Tongue (tissue), 2 donors: ENCODE data around the gene ADRB2. TPM values are rescaled to one million over a fixed set of nuclear protein-coding genes. Genes with fewer than 3 reads are reported as not detected.
"Not testable (repeated sequence)": the region's sequence is repeated elsewhere in the genome, so short reads cannot be mapped to it uniquely, and the experiment has no call there.

Experiments
- DNase-seq: peaks from one replicate; pipeline ENCODE4 v3.0.0-alpha.2; 2015
- total RNA-seq: library from RNA; depleted of rRNA; stranded (reverse); fragments of >200 nt; gene quantifications from one replicate; pipeline ENCODE4 v1.2.3, GENCODE V29; 2014

Gene ADRB2
- total RNA-seq, 1 donor from 2014 or later, result 20.9 TPM

- no peak for DNase-seq
Observed at GRCh38 chr5:148856009-148856367, 29.6 kb downstream of the ADRB2 start.

GRCh38 chr5:148856424-148856823 is 30.0 kb downstream of the ADRB2 start:
- no peak for DNase-seq

DNA sequence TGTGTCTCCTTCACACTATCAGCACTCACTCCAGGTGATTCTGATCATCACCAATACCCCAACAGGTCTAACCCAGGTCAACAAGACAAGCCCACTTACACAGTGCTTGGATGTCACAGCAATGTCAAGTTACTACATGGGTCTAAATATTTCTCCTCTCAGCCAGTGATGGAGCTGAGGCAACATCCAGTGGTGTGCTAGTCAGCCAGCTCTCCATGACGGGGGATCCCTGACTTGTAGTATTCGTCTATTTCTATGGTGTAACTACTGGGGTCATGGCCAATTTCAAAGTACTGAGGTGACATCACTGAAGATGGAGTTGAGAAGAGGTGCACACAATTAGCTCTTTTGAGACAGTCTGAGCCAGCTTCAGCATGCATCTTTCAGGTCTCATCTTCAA is 31.1 kb downstream of the ADRB2 start:
- no peak for DNase-seq

GRCh38 chr5:148858106-148858505 is 31.7 kb downstream of the ADRB2 start:
- DNase-seq, result no peak

GRCh38 chr5:148858547-148858946 is 32.1 kb downstream of the ADRB2 start:
- DNase-seq, result no peak

- no peak for DNase-seq
Observed at GRCh38 chr5:148859703-148860102, 33.3 kb downstream of the ADRB2 start.

- DNase-seq, result no peak
Observed at GRCh38 chr5:148860599-148860998, 34.2 kb downstream of the ADRB2 start.

DNA sequence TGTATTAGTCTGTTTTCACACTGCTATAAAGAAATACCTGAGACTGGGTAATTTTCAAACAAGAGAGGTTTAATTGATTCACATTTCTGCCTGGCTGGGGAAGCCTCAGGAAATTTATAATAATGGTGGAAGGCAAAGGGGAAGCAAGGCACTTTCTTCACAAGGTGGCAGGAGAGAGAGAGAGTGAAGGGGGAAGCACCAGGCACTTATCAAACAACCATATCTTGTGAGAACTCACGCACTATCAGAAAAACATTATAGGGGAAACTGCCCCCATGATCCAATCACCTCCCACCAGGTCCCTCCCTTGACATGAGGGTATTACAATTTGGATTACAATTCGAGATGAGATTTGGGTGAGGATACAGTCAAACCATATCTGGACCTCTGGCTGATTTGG is 34.7 kb downstream of the ADRB2 start:
- DNase-seq, result no peak

DNA sequence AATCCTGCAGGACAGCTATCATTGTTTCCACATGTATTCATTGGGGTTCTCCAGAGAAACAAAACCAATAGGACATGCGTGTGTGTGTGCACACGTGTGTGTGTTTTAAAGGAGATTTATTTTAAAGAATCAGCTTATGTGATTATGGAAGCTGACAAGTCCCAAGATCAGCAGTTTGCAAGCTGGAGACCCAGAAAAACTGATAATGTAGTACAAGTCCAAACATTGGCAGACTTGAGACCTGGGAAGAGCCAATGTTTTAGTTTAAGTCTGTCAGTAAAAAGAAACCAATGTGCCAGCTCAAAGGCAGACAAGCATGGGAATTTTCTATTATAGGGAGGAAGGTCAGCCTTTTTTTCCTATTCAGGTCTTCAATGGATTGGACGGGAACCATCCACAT is 35.3 kb downstream of the ADRB2 start:
- no peak for DNase-seq

DNA sequence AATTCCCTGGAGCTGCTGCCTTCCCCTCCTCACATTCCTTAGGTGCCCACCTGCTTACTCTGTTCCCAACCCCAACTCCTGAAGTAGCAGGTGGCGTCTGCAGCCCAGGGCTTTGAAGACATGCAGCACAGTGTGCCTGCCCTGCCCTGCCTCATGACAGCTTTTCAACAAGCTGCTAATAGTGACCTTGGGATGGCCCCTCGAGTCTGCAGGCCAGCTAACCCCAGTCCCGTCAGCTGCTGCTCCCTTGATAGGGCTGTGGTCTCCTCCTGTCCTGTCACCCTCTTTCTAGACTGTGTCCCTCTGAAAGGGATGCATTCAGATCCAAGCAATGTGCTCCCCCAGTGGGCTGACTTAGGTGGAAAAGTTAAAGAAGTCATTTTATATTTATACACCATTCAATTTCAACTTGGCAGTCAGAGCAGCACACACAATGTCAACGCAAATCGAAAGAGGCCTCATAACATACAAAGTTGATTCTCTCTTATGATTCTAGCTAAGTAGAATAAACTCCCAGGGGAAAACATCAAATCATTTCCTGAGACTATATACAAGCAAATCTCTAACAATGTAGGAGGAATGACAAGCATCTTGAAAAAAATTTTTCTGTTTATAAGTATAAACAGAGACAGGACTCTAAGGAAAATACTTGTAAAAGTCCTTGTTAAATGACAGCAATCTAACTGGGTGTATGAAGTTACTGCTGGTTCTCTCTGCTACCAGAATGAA is 37.9 kb downstream of the ADRB2 start:
- DNase-seq, result peak; percentile 17

DNA sequence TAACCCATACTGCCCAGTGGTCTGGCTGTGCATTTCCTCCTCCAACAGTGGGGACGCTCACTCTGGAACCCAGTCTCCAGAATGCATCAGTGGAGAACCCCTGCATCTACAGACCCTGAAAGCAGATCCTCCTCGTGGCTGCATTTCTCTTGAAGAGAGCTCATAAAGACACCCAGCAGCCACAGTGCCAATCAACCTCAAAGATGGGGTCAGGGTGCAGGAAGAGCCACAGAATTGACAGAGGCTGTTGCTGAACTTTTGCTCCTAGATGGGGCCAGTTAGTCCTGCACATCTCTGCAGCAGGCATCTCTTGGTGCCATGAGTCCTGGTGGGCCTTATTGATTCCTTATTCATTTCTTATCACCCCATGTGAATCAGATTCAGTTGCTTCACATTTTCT is 39.6 kb downstream of the ADRB2 start:
- DNase-seq, result no peak

DNA sequence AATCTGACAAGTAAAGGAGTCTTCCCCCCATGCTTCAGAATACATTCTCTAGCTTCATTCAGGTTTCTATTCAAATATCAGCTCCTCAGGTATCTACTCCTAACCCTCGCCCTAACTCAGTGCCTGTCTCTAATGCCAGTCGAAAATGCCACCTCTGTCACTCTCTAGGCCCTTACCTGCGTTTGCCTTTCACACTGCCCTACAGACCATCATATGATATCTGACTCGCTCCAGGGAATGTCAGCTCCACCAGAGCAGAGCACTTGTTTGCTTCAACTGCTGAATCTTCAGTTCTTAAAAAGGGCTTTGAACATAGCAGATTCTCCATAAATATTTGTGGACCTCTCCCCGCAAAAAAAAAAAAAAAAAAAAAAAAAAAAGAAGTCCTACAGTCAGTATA is 46.7 kb downstream of the ADRB2 start:
- DNase-seq, result no peak

DNA sequence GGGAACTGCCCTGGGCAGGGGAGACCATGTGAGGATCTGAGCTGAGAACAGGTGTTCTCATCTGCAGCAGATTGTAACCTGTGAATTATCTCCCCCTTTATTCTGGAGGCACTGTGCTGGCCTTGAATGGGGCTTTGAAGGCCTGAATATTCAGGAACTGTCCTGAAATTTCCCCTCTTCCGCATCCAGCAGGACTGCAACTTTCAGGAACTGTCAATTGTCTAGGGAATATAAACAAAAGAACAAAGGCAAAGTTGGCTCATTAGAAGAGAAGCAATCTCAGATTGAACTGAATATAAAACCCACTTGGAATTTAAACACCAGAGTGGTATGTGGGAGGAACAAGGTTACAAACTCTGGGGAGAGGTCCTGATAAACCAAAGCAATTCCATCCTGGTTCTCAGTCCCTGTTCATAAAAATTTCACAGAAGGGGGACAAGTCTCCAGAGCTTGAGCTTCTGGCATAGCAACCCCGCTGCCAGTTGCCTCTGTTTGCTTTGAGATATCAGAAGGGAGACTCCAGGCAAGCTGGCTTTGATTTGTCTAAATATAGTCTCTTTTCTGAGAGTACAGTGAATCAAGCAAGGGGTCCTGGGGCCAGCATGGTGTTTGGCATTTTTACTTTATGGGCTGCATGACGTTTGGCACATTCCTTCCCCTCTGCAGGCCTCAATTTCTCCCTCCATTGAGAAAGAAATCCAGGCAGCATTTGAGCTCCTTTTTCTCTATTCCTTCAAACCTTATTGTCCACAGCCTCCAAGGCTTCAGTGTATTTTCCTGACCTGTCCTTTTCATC is 47.5 kb downstream of the ADRB2 start:
- no peak for DNase-seq

DNA sequence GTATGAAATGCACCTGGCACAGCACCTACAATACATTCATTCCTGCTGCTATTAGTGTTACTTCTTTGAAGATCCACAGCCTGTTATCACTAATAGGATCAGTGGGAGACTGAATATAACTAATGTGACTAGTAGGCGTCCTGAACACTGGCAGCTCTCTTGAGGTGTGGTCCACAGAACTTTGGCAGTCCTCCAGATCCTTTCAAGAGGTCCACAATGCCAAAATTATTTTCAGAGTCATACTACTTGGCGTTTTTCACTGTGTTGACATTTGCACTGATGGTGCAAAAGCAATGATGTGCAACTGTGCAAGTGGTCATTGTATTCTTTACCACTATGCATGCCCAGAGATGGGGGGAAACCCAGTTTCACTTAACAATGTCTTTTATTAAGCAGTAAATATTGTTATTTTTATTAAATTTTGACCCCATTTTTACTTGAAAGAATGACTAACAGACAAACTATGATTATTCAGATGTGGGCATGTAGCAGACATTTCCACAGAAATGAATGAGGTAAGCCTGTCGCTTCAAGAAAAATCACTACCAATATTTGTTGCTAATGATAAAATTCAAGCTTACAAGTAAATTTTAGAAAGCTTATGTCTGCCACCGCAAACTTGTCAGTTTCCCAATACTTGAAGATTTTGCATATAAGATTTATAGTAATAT is 48.9 kb downstream of the ADRB2 start:
- DNase-seq, result no peak

- DNase-seq, result not testable (repeated sequence)
Observed at GRCh38 chr5:148877436-148877835, 51.0 kb downstream of the ADRB2 start.

Other genes with a start within 250 kb of the ADRB2 start
- gene HTR4, start 172.1 kb upstream of the ADRB2 start, total RNA-seq, result not detected
- gene SH3TC2, start 236.5 kb downstream of the ADRB2 start, total RNA-seq, result 5.1 TPM